Central memory CD8-positive, alpha-beta T cell (primary cell): Measurements from ENCODE around the gene CCDC201.

Source experiments
- ATAC-seq: fragments of 150-1000 bp; cut with Tn5 transposase; replicated peaks from 2 replicates; pipeline ENCODE4 v1.10.0; 2022; ENCODE audit warnings: mild to moderate bottlenecking, moderate FRiP score, moderate number of reproducible peaks; ENCODE audit not compliant: poor library complexity, severe bottlenecking; ENCODE audit errors: extremely low read depth
- DNase-seq, 2 donors: peaks; one replicate each; pipeline ENCODE4 v3.0.0; 2021; ENCODE audit warnings: low spot score in 2 of 2
- H3K27ac Mint-ChIP-seq: one replicate; pipeline ENCODE4 v1.8.0; 2022; ENCODE audit warnings: low read depth, mild to moderate bottlenecking, moderate library complexity, mixed read lengths
- H3K27me3 Mint-ChIP-seq: one replicate; pipeline ENCODE4 v1.8.0; 2022; ENCODE audit warnings: mixed read lengths
- H3K36me3 Mint-ChIP-seq: one replicate; pipeline ENCODE4 v1.8.0; 2022; ENCODE audit warnings: mild to moderate bottlenecking, moderate library complexity, mixed read lengths; ENCODE audit not compliant: insufficient read depth
- H3K4me1 Mint-ChIP-seq: one replicate; pipeline ENCODE4 v1.8.0; 2022; ENCODE audit warnings: mixed read lengths
- H3K4me3 Mint-ChIP-seq: one replicate; pipeline ENCODE4 v1.8.0; 2022; ENCODE audit warnings: mild to moderate bottlenecking, moderate library complexity, mixed read lengths
- H3K9me3 Mint-ChIP-seq: one replicate; pipeline ENCODE4 v1.8.0; 2022; ENCODE audit warnings: mixed read lengths

Gene CCDC201, protein sequence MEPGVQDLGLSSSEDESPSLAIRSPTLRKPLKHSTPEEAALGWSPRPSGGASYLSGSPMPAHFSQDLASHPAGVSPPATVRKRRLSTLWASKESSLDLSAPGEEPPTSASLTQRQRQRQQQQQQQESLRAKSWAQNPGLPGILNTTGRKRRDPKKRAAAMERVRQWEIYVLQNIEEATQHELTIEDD

DNA sequence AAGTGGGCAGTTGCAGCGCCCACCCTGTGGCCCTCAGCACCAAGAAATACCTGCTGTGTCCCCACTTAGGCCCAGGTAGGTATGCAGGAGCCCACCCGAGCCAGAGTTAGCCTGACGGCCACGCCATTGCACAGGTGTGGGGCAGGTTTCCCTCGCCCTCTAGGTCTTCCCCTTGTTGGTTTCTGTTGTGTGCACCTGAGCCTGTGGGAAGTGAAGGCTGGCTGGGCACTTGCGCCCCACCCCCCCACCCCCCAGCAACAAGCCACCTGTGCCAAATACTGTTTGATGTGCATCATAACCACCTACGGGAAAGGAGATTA lies at the start of gene CCDC201:
TSS of gene CCDC201 (minus strand) at position 48 of the 320 bp plus-strand sequence. CDS start 75 bp downstream, outside the sequence.
- ATAC-seq: no peak
- Mint-ChIP-seq H3K4me3 (no peak within 1 kb of the TSS), H3K27ac (no peak within 1 kb of the TSS), H3K4me1 (no peaks in the 10 kb centered on the region), H3K27me3 (peaks cover 23% of the 10 kb centered on the region), H3K36me3 (no peaks in the 10 kb centered on the region), H3K9me3 (no peaks in the 10 kb centered on the region)
- DNase-seq: no peak

DNA sequence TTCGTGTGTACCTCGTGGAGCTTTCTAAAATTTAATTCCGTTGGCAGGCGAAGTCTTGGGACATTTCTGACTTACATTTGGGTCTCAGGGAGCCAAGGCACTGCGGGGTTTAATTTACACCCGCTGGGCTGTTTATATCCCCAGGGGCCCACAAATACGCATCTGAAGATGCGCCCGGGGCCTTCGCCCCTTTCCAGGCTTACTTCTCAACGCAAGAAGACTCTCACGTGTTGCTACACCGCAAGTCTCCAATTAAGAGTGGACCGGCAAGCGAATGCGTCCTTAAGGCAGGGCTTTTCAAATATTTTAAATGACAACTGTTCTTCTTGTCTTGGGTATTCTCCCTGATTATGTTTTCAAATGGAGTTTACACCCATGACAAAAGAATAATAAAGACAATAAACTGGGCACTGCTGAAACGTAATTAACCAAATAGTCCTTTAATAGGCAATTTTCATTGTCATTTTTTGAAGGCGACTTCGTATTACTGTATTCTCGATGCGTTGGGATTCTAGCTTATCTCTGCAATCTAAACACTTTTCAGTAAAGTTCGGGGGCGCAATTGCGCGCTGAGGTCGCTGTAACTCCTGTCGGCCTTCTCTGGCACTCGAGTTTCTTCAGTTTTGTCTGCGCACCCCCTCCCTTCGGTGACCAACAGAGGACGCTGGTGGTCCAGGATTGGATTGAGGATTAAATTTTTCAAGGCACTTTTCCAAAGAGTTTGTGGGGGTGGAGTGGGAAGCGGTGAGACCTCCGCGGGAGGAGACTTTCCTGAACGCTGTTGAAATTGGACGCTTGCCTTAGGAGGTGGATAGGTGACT lies 49.0 kb upstream of the CCDC201 start:
- Mint-ChIP-seq H3K27ac (peak overlapping the region; percentile 17), H3K36me3 (no peaks in the 10 kb centered on the region), H3K4me1 (peaks cover 13% of the 10 kb centered on the region), H3K9me3 (no peaks in the 10 kb centered on the region), H3K4me3 (peak overlapping the region; percentile 51), H3K27me3 (peaks cover 50% of the 10 kb centered on the region)
- DNase-seq (no peak), ATAC-seq (no peak)

DNA sequence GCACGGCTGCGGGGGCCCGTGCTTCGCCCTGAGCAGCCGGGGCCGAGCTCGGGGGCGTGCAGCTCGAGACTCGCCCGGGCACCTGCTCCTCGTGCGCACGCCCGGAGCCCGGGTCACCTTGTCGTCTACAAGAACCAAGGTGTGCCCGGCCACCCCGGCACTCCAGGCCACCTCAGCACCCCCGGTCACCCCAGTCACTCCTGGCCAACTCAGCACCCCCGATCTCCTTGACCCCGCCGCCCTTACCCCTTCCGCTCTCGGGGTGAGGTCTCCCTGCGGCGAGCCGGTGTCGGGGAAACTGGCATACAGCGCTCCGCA lies 48.5 kb upstream of the CCDC201 start:
- Mint-ChIP-seq H3K36me3 (no peaks in the 10 kb centered on the region), H3K27ac (no peak overlapping the region), H3K4me3 (peak overlapping the region; percentile 41), H3K27me3 (peaks cover 56% of the 10 kb centered on the region), H3K4me1 (peaks cover 13% of the 10 kb centered on the region), H3K9me3 (no peaks in the 10 kb centered on the region)
- no peak for ATAC-seq
- DNase-seq: no peak

DNA sequence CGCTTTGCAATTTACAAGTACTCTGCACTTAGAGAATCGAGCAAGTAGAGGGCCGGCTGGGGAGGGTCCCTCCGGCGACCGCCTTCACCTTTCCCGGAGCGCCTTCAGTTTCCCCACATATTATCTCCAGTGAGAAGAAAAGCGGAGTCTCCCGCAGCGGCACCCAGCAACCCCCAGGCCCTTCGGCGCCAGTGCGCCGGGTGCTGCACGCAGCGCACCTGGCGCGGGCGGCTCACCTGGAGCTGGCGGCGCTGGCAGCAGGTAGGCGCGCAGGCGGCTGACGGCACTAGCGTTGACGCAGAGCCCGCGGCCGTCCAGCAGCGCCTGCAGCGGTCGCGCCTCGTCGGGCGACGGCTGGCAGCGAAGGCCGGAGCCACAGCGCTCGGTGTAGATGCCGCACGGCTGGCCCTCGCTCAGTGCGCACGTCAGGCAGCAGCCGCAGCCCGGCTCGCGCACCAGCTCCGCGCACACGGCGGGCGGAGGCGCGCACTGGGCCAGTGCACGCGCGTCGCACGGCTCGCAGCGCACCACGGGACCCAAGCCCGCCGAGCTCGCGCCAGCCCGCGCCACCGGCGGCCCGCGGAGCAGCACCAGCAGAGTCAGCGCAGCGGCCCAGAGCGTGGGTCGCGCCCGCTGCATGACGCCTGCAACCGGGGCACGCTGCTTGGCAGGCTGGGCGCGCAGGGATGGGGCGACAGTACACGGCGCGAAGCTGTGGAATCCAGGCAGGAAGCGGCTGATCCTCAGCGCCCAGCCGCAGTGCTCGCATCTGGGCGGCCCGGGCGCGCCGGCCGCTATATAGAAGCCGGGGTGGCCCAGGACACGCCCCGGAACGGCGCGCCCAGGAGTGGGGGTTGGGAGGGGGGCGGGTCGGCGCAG lies 47.9 kb upstream of the CCDC201 start, which contains the start of gene IGFBP3:
TSS of gene IGFBP3 (minus strand) at position 771 of the 879 bp plus-strand sequence. CDS start at position 639, 132 bp downstream.
- H3K4me1 Mint-ChIP-seq: peaks cover 13% of the 10 kb centered on the region
- peaks cover 3% of the 10 kb centered on the region for H3K36me3 Mint-ChIP-seq
- H3K27me3 Mint-ChIP-seq: peaks cover 62% of the 10 kb centered on the region
- peak; percentile 41 for ATAC-seq
- peak within 1 kb of the TSS; percentile 41 for H3K27ac Mint-ChIP-seq
- DNase-seq: no peak
- H3K4me3 Mint-ChIP-seq: peak within 1 kb of the TSS; percentile 66
- H3K9me3 Mint-ChIP-seq: no peaks in the 10 kb centered on the region

DNA sequence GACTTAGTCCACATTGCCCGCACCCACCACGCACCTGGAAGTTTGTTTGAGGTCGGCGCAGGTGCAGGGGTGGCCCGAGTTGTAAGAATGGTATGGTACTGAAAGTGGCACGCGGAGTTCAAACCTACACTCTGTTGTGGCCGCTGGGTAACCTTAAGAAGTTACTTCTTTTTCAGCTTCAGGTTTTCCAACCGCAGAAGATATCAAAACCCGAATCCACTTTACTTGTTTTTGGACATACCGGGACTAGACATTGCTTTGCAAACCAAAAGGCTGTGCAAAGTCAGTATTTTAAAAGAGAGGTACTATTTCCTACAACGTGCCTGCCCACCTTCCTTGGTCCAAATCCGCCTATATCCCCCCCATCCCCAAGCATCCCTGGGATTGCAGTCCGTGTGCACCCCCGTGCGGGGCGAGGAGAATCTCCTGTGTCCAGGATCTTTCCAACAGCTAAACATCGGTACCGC lies 47.1 kb upstream of the CCDC201 start:
- ATAC-seq: no peak
- H3K36me3 Mint-ChIP-seq: peaks cover 6% of the 10 kb centered on the region
- H3K27me3 Mint-ChIP-seq: peaks cover 66% of the 10 kb centered on the region
- peak overlapping the region; percentile 66 for H3K4me3 Mint-ChIP-seq
- peak overlapping the region; percentile 41 for H3K27ac Mint-ChIP-seq
- no peaks in the 10 kb centered on the region for H3K9me3 Mint-ChIP-seq
- H3K4me1 Mint-ChIP-seq: peaks cover 13% of the 10 kb centered on the region
- no peak for DNase-seq

DNA sequence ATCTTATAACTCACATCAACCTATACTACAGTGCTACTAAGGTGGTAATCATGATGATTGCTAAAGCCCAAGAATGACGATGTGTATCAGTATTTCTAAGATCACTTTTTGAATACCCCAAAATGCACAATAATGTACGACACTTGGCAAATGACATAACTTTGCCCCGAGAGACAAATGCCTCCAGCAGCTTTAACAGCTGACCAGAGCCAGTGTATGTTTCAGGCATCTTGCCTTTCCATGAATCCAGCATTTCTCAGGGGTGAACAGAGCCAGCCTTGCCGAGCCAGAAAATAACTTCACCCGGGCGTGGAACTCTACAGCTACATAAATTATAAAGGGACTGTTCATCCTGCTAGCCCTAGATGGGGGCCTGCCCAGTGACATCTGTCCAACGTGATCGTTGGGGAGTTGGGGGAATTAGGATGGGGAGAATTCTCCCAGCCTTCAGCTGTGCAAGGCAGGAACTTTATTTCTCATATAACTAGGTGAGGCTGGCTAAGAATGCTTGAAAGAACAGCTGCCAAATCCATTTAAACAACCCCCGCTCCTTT lies 46.4 kb upstream of the CCDC201 start:
- DNase-seq: no peak
- peaks cover 13% of the 10 kb centered on the region for H3K4me1 Mint-ChIP-seq
- H3K9me3 Mint-ChIP-seq: no peaks in the 10 kb centered on the region
- peaks cover 6% of the 10 kb centered on the region for H3K36me3 Mint-ChIP-seq
- H3K4me3 Mint-ChIP-seq: no peak overlapping the region
- H3K27me3 Mint-ChIP-seq: peaks cover 65% of the 10 kb centered on the region
- ATAC-seq: no peak
- H3K27ac Mint-ChIP-seq: no peak overlapping the region

DNA sequence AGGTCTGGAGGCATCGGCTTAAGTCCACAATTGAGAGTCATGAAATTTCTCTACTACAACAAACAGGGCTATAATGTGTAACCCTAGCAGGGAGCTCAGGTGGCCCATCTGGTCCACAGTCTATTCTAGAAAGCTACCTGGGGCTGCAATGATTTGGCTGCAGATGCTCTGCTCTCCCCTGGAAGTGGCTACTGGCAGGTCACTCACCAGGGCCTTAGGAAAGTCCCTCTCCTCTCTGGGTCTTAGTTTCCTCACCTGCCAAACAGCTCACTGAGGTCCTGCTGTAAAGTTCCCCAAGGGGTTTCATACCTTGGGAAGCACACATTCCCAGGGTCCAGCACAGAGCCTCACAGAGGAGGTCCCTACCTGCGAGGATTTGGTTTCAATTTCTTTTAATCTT lies 45.7 kb upstream of the CCDC201 start:
- H3K27ac Mint-ChIP-seq: no peak overlapping the region
- H3K36me3 Mint-ChIP-seq: peaks cover 6% of the 10 kb centered on the region
- no peak for DNase-seq
- peaks cover 61% of the 10 kb centered on the region for H3K27me3 Mint-ChIP-seq
- H3K4me3 Mint-ChIP-seq: no peak overlapping the region
- H3K4me1 Mint-ChIP-seq: peaks cover 13% of the 10 kb centered on the region
- ATAC-seq: no peak
- no peaks in the 10 kb centered on the region for H3K9me3 Mint-ChIP-seq

DNA sequence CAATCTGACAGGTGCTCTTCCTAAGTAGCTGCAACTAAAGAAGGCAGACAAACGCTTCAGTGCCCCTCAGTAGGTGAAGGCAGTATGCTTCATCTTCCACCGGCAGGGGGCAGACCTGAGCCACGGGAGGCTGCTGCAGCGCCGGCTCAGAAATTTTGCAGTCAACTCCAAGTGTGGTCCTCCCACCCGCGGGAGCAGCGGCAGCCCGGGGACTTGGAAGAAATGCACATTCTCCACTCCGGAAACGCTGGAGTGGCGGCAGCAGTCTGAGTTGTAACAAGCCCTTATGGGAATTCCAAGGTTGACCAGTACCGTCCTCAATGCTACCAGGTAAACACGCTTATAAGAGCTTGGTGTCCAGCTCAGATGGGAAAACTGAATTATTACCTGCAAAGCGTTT lies 44.8 kb upstream of the CCDC201 start:
- ATAC-seq: no peak

DNA sequence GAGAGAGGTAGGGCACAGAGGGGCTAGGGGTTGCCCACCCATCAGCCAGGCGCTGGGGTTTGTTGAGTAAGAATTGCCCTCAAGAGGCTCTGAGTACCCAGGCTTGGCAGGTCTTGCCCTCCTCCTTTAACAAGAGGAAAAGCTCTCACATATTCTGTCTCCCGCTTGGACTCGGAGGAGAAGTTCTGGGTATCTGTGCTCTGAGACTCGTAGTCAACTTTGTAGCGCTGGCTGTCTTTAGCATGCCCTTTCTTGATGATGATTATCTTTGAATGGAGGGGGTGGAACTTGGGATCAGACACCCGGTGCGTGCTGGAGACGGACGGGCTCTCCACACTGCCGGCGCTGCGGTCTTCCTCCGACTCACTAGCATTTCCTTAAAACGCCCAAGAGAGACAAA lies 44.2 kb upstream of the CCDC201 start:
- DNase-seq: no peak
- Mint-ChIP-seq H3K36me3 (peaks cover 7% of the 10 kb centered on the region), H3K27ac (no peak overlapping the region), H3K9me3 (no peaks in the 10 kb centered on the region), H3K4me3 (no peak overlapping the region), H3K27me3 (peaks cover 56% of the 10 kb centered on the region), H3K4me1 (no peaks in the 10 kb centered on the region)
- no peak for ATAC-seq

More for the DNA sequence above, 44.8 kb upstream of the CCDC201 start:
- no peak overlapping the region for H3K4me3 Mint-ChIP-seq
- DNase-seq: peak; percentile 43 to 60
- peaks cover 61% of the 10 kb centered on the region for H3K27me3 Mint-ChIP-seq
- no peaks in the 10 kb centered on the region for H3K9me3 Mint-ChIP-seq
- peaks cover 5% of the 10 kb centered on the region for H3K4me1 Mint-ChIP-seq
- H3K36me3 Mint-ChIP-seq: peaks cover 7% of the 10 kb centered on the region
- H3K27ac Mint-ChIP-seq: no peak overlapping the region

DNA sequence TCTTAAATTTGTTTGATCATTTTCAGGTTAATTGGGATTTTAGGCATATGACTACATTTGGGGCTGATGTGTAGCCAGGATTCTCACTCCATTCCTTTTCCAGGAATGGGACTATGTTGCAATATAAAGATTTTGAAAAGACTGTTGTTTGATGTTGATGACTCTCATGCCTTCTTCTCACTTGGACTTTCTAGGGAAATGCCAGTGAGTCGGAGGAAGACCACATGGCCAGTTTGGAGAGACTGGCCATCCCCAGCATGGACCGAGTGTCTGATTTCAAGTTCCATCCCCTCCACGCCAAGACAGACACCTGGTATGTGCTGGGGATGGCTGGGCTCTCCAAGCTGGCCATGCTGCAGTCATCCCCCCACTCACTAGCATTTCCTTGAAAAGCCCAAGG lies 42.7 kb upstream of the CCDC201 start:
- H3K36me3 Mint-ChIP-seq: peaks cover 7% of the 10 kb centered on the region
- peaks cover 51% of the 10 kb centered on the region for H3K27me3 Mint-ChIP-seq
- no peak overlapping the region for H3K27ac Mint-ChIP-seq
- no peak for DNase-seq
- no peak for ATAC-seq
- H3K4me1 Mint-ChIP-seq: no peaks in the 10 kb centered on the region
- no peak overlapping the region for H3K4me3 Mint-ChIP-seq
- H3K9me3 Mint-ChIP-seq: no peaks in the 10 kb centered on the region

DNA sequence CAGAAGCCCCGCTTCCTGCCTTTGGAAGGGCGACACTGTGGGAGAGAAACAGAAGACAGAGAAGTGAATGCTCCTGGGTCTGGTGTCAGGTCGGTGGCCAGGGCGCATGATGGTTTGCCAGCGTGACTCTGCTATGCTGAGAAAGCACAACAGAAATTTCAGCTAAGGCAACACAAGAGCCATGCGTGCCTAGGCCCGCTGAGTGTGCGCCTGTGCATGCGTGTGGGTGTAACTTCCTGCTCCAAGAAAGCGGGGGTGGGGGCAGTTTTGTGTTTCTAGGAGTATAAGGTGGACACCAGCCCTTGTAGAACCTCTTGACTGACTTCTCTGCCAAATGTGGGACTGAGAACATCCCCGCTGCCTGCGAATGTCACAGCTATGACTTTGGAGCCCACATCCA lies 42.0 kb upstream of the CCDC201 start:
- no peaks in the 10 kb centered on the region for H3K4me1 Mint-ChIP-seq
- ATAC-seq: no peak
- peaks cover 7% of the 10 kb centered on the region for H3K36me3 Mint-ChIP-seq
- DNase-seq: no peak
- H3K27ac Mint-ChIP-seq: no peak overlapping the region
- no peaks in the 10 kb centered on the region for H3K9me3 Mint-ChIP-seq
- H3K4me3 Mint-ChIP-seq: no peak overlapping the region
- H3K27me3 Mint-ChIP-seq: peaks cover 49% of the 10 kb centered on the region

DNA sequence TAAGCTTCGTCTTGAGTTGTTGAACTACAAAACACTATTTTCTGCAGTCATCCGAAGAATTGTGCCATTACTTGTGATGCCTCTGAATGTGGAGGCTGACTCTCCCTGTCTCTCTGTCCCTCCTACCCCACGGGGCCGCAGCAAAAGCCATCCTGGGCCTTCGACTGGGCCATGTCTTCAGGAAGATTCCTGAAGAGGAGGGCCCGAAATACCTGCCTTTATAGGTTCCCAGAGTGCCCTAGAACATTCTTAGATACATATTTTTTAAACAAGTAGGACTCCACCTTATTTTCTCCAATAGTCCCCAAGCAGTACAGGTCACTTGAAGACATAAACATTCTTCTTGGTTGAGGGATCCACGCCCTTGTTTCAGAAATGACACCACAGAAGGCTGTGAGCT lies 40.1 kb upstream of the CCDC201 start:
- no peak overlapping the region for H3K27ac Mint-ChIP-seq
- DNase-seq (no peak), ATAC-seq (no peak)
- no peaks in the 10 kb centered on the region for H3K9me3 Mint-ChIP-seq
- peaks cover 45% of the 10 kb centered on the region for H3K27me3 Mint-ChIP-seq
- H3K4me3 Mint-ChIP-seq: no peak overlapping the region
- peaks cover 7% of the 10 kb centered on the region for H3K36me3 Mint-ChIP-seq
- no peaks in the 10 kb centered on the region for H3K4me1 Mint-ChIP-seq
